ENCODE measurements around the gene SLC25A46.
"Not testable (repeated sequence)": the region's sequence is repeated elsewhere in the genome, so short reads cannot be mapped to it uniquely, and the experiment has no call there.

Gene SLC25A46

GRCh38 chr5:110738812-110739651 is at the start of gene SLC25A46:
SLC25A46 (plus strand) TSS chr5:110739007; CDS start chr5:110739120, 113 bp downstream.
- peak; percentile 86 for DNase-seq (ENCODE audit: low spot score)

GRCh38 chr5:110690587-110690986 is 48.2 kb upstream of the SLC25A46 start:
- not testable (repeated sequence) for DNase-seq (ENCODE audit: low spot score)

- not testable (repeated sequence) for DNase-seq (ENCODE audit: low spot score)
These were observed 46.1 kb upstream of the SLC25A46 start for GRCh38 chr5:110692669-110693068.

GRCh38 chr5:110702300-110702699 is 36.5 kb upstream of the SLC25A46 start:
- DNase-seq (ENCODE audit: low spot score): no peak

GRCh38 chr5:110702704-110703103 is 36.1 kb upstream of the SLC25A46 start:
- no peak for DNase-seq (ENCODE audit: low spot score)

GRCh38 chr5:110703481-110703880 is 35.3 kb upstream of the SLC25A46 start:
- no peak for DNase-seq (ENCODE audit: low spot score)

GRCh38 chr5:110705349-110705748 is 33.5 kb upstream of the SLC25A46 start:
- no peak for DNase-seq (ENCODE audit: low spot score)

GRCh38 chr5:110707260-110707844 is 31.5 kb upstream of the SLC25A46 start:
- no peak for DNase-seq (ENCODE audit: low spot score)

- no peak for DNase-seq (ENCODE audit: low spot score)
These were observed 22.3 kb upstream of the SLC25A46 start for GRCh38 chr5:110716247-110717245.

- DNase-seq (ENCODE audit: low spot score): no peak
These were observed 20.5 kb upstream of the SLC25A46 start for GRCh38 chr5:110718311-110718710.

GRCh38 chr5:110726249-110727024 is 12.4 kb upstream of the SLC25A46 start, which contains the start of gene TMEM232:
TMEM232 (minus strand) TSS chr5:110726671; CDS start chr5:110667352, 59,319 bp downstream.
- peak; percentile 68 for DNase-seq (ENCODE audit: low spot score)

GRCh38 chr5:110727025-110727314 is 11.8 kb upstream of the SLC25A46 start:
- no peak for DNase-seq (ENCODE audit: low spot score)

- DNase-seq (ENCODE audit: low spot score): not testable (repeated sequence)
These were observed 7.3 kb upstream of the SLC25A46 start for GRCh38 chr5:110731499-110731898.

- no peak for DNase-seq (ENCODE audit: low spot score)
These were observed 4.7 kb upstream of the SLC25A46 start for GRCh38 chr5:110734101-110734500.

GRCh38 chr5:110735556-110735955 is 3.3 kb upstream of the SLC25A46 start:
- DNase-seq (ENCODE audit: low spot score): no peak

- no peak for DNase-seq (ENCODE audit: low spot score)
These were observed 2.1 kb upstream of the SLC25A46 start for GRCh38 chr5:110736753-110737152.

GRCh38 chr5:110738503-110738811 is 350 bp upstream of the SLC25A46 start:
- no peak for DNase-seq (ENCODE audit: low spot score)

GRCh38 chr5:110751902-110752762 is 13.3 kb downstream of the SLC25A46 start:
- DNase-seq (ENCODE audit: low spot score): peak; percentile 44

- no peak for DNase-seq (ENCODE audit: low spot score)
These were observed 14.1 kb downstream of the SLC25A46 start for GRCh38 chr5:110752953-110753352.

- no peak for DNase-seq (ENCODE audit: low spot score)
These were observed 14.8 kb downstream of the SLC25A46 start for GRCh38 chr5:110753600-110753999.

- DNase-seq (ENCODE audit: low spot score): no peak
These were observed 15.4 kb downstream of the SLC25A46 start for GRCh38 chr5:110754181-110754580.
